HuH-7.5 (cell line): ENCODE results near the gene AIF1.

Experiments used
- DNase-seq: peaks from one replicate; pipeline ENCODE4 v3.0.0; 2011; ENCODE audit warnings: low spot score

The AIF1 gene

DNA sequence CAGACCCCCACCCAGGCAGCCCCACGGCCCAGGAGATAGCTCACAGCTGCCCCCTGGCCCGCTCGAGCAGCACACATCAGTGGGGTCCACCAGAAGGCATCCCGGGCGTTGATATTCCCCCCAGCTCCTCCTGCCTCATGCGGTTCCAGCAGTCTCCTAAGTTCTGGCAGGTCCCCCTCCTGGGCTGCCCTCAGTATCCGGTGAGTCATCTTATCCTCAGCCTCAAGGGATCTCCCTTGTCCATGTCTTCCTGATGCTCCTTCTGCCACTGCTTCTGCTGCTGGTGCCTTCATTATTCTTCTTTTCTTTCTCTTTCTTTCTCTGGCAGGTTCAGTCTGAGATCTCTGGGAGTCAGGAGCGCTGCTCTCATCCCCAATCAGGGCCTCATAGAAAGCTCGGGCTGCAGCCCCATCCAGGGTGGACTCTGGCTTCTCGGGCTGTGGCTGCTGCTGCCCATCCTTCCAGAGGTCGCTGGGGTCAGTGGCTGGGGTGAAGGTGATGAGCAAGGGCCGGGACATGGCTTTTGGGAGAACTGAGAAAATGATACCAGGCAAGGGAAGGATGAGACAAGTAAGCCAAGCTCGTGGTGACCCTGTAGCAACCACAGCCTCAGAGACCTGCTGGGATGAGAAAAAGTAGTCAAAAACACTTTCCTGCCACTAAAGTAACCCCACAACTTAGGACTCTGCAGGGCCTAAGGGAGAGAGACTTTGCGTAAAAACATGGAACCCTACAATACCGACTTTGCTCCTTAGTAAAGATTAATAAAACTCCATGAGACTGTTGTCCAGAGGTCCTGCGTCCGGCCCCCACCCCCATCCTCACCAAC is 49.1 kb downstream of the AIF1 start:
- DNase-seq, result no peak

GRCh38 chr6:31664790-31665500 is 49.9 kb downstream of the AIF1 start, which contains the start of gene GPANK1:
GPANK1 (minus strand) TSS chr6:31664997; CDS start chr6:31664478, 519 bp downstream.
- peak; percentile 53 for DNase-seq

DNA sequence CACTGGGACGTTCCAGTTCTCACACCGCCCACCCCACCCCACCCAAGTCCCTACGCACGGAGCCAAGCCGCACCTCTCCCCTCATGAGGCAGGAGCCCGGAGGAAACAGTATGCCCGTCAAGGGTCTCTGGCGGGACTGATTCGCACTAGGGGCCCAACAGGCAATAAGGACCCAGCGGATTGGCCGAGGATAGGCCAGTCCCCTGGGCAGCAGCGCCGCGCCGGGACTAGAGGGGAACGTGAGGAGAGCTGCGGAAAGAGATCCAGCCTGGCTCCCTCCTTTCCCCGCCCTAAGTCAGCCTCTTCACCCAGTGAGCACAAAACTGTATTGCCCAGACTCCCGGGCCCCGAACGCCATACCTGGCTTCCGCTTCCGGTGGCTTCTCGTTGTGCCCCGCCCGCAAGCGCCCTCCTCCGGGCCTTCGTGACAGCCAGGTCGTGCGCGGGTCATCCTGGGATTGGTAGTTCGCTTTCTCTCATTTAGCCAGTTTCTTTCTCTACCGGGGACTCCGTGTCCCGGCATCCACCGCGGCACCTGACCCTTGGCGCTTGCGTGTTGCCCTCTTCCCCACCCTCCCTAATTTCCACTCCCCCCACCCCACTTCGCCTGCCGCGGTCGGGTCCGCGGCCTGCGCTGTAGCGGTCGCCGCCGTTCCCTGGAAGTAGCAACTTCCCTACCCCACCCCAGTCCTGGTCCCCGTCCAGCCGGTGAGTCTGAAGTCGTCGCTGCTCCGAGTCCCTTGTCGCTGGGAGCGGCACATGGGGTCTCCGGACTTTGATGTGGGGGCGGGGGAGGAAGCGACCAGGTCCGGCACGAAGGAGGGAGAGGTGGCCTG is 50.7 kb downstream of the AIF1 start, which contains the start of gene CSNK2B:
TSS of gene CSNK2B (plus strand) at position 580 of the 836 bp plus-strand sequence. CDS start 752 bp downstream, outside the sequence.
- DNase-seq, result peak; percentile 88

DNA sequence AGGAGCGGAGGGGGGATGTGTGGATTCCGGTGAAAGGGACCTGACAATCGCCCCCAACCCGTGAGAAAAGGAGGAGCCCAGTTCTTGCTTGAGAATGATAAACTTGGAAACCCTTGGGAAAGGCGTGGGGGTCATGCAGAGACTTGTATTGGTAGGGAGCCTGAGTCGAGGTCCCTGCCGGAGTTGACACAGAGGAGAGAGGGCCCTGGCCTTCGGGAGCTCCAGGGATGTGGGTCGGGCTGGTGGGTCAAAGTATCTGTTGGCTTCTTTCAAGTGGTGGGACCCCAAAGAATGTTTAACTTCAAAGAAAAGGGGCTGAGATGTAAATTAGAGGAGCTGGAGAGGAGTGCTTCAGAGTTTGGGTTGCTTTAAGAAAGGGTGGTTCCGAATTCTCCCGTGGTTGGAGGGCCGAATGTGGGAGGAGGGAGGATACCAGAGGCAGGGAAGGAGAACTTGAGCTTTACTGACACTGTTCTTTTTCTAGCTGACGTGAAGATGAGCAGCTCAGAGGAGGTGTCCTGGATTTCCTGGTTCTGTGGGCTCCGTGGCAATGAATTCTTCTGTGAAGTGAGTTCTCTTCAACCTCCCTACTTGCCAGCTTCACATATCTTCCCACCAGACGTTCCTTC is 51.4 kb downstream of the AIF1 start:
- no peak for DNase-seq
